ENCODE data around the gene PARD3B.

GRCh38 chr2:205274801-205275200, 729.5 kb downstream of the PARD3B start:
- TF ChIP-seq POLR2A (IDR thresholded peaks at IDR 0.05) (no peak), CTCF (IDR thresholded peaks at IDR 0.05) (no peak)

Data from transverse colon (tissue), 3 donors.